Globus pallidus (tissue), 1 donor: ENCODE results near the gene CFAP58.

Experiments
- DNase-seq: peaks from one replicate; pipeline ENCODE4 v3.0.0-alpha.2; 2015; ENCODE audit warnings: low spot score

Gene CFAP58

GRCh38 chr10:104487794-104488438, 134.3 kb downstream of the CFAP58 start:
- no peak for DNase-seq

- DNase-seq: no peak
Measured at GRCh38 chr10:104488439-104488832, 134.8 kb downstream of the CFAP58 start.

GRCh38 chr10:104492329-104492940, 138.8 kb downstream of the CFAP58 start:
- DNase-seq: peak; percentile 48

GRCh38 chr10:104498347-104499081, 144.9 kb downstream of the CFAP58 start:
- no peak for DNase-seq

GRCh38 chr10:104501449-104501848, 147.8 kb downstream of the CFAP58 start:
- DNase-seq: no peak

GRCh38 chr10:104501864-104502579, 148.4 kb downstream of the CFAP58 start:
- no peak for DNase-seq

- no peak for DNase-seq
Measured at GRCh38 chr10:104502907-104503306, 149.3 kb downstream of the CFAP58 start.
